Keratinocyte (primary cell): ENCODE results near the gene SULT2B1. TPM values are rescaled to one million over a fixed set of nuclear protein-coding genes. Genes with fewer than 3 reads are reported as not detected.

ENCODE experiments used
- DNase-seq: peaks from one replicate; pipeline ENCODE4 v3.0.0-alpha.2; 2011; ENCODE audit warnings: low read depth, missing footprints, low spot score
- FAIRE-seq: peaks from 2 replicates; lab custom pipeline; 2011; peaks lifted over from hg19 to GRCh38; lab: Jason Lieb, UNC
- H2AFZ ChIP-seq: 2 replicates; pipeline ENCODE4 v1.6.0; 2012; ENCODE audit warnings: low read length, control low read depth, inconsistent platforms; ENCODE audit not compliant: control insufficient read depth
- H3K27ac ChIP-seq: 2 replicates; pipeline ENCODE4 v1.5.1; 2011; ENCODE audit warnings: low read length; ENCODE audit not compliant: control insufficient read depth, insufficient read depth
- H3K27me3 ChIP-seq: 3 replicates; pipeline ENCODE4 v1.6.0; 2011; ENCODE audit warnings: low read length; ENCODE audit not compliant: control insufficient read depth, insufficient read depth; ENCODE audit errors: extremely low read depth
- H3K36me3 ChIP-seq, 2 experiments: 2 replicates in 1 of 2; 3 replicates in 1 of 2; pipeline ENCODE4 v1.5.1; 2011; ENCODE audit warnings: low read length in 2 of 2, mild to moderate bottlenecking in 1 of 2; ENCODE audit not compliant: control insufficient read depth in 2 of 2, insufficient read depth in 2 of 2; ENCODE audit errors: extremely low read depth in 1 of 2
- H3K4me1 ChIP-seq: 3 replicates; pipeline ENCODE4 v1.5.1; 2011; ENCODE audit warnings: low read length; ENCODE audit not compliant: control insufficient read depth, insufficient read depth; ENCODE audit errors: extremely low read depth
- H3K4me2 ChIP-seq: 3 replicates; pipeline ENCODE4 v1.6.0; 2011; ENCODE audit warnings: low read depth, low read length; ENCODE audit not compliant: control insufficient read depth, insufficient read depth; ENCODE audit errors: extremely low read depth
- H3K4me3 ChIP-seq, 3 experiments: fragments of 200-600 bp in 1 of 3; sonication (generic) in 1 of 3; 2 replicates in 2 of 3; 3 replicates in 1 of 3; pipeline ENCODE4 v1.5.1; 2011 to 2016; ENCODE audit warnings: low read length in 3 of 3, mild to moderate bottlenecking in 3 of 3, control low read depth in 2 of 3, inconsistent platforms in 1 of 3, low read depth in 1 of 3, mixed read lengths in 1 of 3, mixed run types in 1 of 3, moderate library complexity in 1 of 3; ENCODE audit not compliant: control insufficient read depth in 2 of 3, insufficient read depth in 2 of 3; ENCODE audit errors: extremely low read depth in 1 of 3
- H3K79me2 ChIP-seq: 2 replicates; pipeline ENCODE4 v1.6.0; 2012; ENCODE audit warnings: low read length; ENCODE audit not compliant: control insufficient read depth, insufficient read depth
- H3K9ac ChIP-seq: 3 replicates; pipeline ENCODE4 v1.6.0; 2011; ENCODE audit warnings: low read length; ENCODE audit not compliant: control insufficient read depth, insufficient read depth; ENCODE audit errors: extremely low read depth
- H3K9me1 ChIP-seq: 3 replicates; pipeline ENCODE4 v1.6.0; 2011; ENCODE audit warnings: low read length; ENCODE audit not compliant: control insufficient read depth, insufficient read depth; ENCODE audit errors: extremely low read depth
- H3K9me3 ChIP-seq: 2 replicates; pipeline ENCODE4 v1.5.1; 2012; ENCODE audit warnings: low read depth, low read length; ENCODE audit not compliant: control insufficient read depth
- H4K20me1 ChIP-seq: 3 replicates; pipeline ENCODE4 v1.6.0; 2011; ENCODE audit warnings: low read length; ENCODE audit not compliant: control insufficient read depth, insufficient read depth; ENCODE audit errors: extremely low read depth
- CTCF ChIP-seq, 3 experiments: IDR thresholded peaks in 1 of 3; conservative IDR thresholded peaks in 1 of 3; optimal IDR thresholded peaks in 1 of 3; 2 replicates in 2 of 3; 3 replicates in 1 of 3; pipeline versions ENCODE3 to v1.5.1; 2011; ENCODE audit warnings: low read length in 3 of 3, mild to moderate bottlenecking in 3 of 3, moderate library complexity in 2 of 3, control low read depth in 1 of 3, inconsistent platforms in 1 of 3; ENCODE audit not compliant: insufficient read depth in 2 of 3; ENCODE audit errors: extremely low read depth in 1 of 3
- EZH2 ChIP-seq: IDR thresholded peaks from one replicate; pipeline ENCODE4 v1.6.1; 2012; ENCODE audit warnings: inconsistent platforms, mild to moderate bottlenecking, low read length, moderate library complexity
- dilution Hi-C: fragments of 300-500 bp; cut with MboI; formaldehyde crosslinking; loops from one replicate; pipeline ENCODE4 v1.7.0; 2020; ENCODE audit warnings: low sequenced_read_pairs; ENCODE audit not compliant: extremely low pct_ligation_motif_present
- polyA plus RNA-seq, 5 experiments: library from polyadenylated mRNA; depleted of rRNA in 3 of 5; stranded (reverse) in 3 of 5; stranded (forward) in 1 of 5; unstranded in 1 of 5; fragments of >200 nt; gene quantifications; 1 replicate in 1 of 5; 2 replicates in 3 of 5; 3 replicates in 1 of 5; pipeline versions ENCODE4 v1.2.1 to v1.2.3, GENCODE V29; 2011 to 2012; ENCODE audit warnings: missing spikeins in 2 of 5, low read depth in 1 of 5, low replicate concordance in 1 of 5

Gene SULT2B1
- polyA plus RNA-seq, 1 donor (not counting 4 experiments of a cell fraction or from before 2014, with no cell fraction given) = 6.0 TPM

DNA sequence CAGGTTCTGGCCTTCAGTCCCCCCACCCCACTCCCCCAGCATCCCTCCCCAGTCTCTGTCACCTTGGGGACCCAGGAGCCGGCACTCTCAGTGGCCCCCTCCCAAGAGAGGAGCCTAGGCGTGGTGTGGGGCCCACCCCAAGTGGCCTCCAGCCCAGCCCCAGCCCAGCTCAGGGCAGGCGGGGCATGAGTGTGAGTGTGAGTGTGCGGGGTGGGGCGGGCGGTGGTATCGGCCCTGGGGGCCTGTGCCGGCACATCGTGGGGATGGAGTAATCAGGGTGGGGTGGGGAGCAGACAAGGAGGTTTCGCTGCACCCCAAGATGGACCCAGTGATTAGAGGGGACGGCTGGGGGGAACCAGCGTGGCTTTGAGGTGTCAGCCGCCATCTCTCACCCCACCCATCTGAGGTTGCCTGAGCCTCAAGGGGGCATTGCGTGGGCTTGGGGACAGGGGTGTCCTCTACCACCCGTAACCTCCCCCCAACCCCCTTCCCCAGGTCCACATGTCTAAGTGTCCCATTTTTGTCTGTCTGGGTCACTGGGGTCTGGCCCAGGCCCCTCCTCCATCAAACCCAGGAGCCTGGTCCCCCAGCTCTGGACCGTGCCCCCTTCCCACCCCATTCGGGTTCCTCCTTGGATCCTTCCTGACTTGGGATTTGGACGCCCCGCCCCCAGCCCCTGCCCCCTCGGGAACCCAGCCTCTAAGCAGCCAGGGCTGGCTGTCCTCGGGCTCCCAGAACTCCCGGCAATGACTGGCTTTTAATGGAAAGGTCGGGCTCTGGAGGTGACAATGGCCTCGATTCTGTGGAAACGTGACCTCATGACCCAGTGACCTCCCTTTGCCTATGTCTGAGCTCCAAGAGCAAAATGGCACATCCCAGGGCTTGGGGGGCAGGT lies 6.9 kb upstream of the SULT2B1 start:
- Histone ChIP-seq H3K36me3 (no peaks in the 10 kb centered on the region), H2AFZ (no peak overlapping the region), H3K27ac (no peak overlapping the region), H3K4me2 (no peak overlapping the region), H4K20me1 (no peaks in the 10 kb centered on the region), H3K27me3 (no peaks in the 10 kb centered on the region), H3K9ac (no peak overlapping the region), H3K4me1 (peaks cover 10% of the 10 kb centered on the region), H3K9me1 (no peaks in the 10 kb centered on the region), H3K4me3 (no peak overlapping the region), H3K9me3 (no peaks in the 10 kb centered on the region), H3K79me2 (no peaks in the 10 kb centered on the region)
- FAIRE-seq = no peak
- no peak for DNase-seq
- TF ChIP-seq CTCF (optimal IDR thresholded peaks at IDR 0.05 in 1 of 3, IDR thresholded peaks at IDR 0.05 in 1 of 3, conservative IDR thresholded peaks at IDR 0.05 in 1 of 3; ENCODE audit: extremely low read depth in 1 of 3, insufficient read depth in 2 of 3, low read length in 3 of 3) = no peak
- TF ChIP-seq EZH2 = no peak
- dilution Hi-C loops = no loop called here

GRCh38 chr19:48547722-48548121 lies 4.2 kb upstream of the SULT2B1 start:
- Histone ChIP-seq H3K4me2 (no peak overlapping the region), H3K36me3 (no peaks in the 10 kb centered on the region), H3K9ac (no peak overlapping the region), H3K27me3 (peaks cover 3% of the 10 kb centered on the region), H2AFZ (no peak overlapping the region), H3K4me1 (peaks cover 23% of the 10 kb centered on the region), H3K79me2 (no peaks in the 10 kb centered on the region), H3K9me3 (no peaks in the 10 kb centered on the region), H3K4me3 (no peak overlapping the region), H4K20me1 (no peaks in the 10 kb centered on the region), H3K27ac (no peak overlapping the region), H3K9me1 (no peaks in the 10 kb centered on the region)
- dilution Hi-C loops = no loop called here
- DNase-seq (no peak), FAIRE-seq (no peak)
- TF ChIP-seq EZH2 (no peak), CTCF (optimal IDR thresholded peaks at IDR 0.05 in 1 of 3, IDR thresholded peaks at IDR 0.05 in 1 of 3, conservative IDR thresholded peaks at IDR 0.05 in 1 of 3; ENCODE audit: extremely low read depth in 1 of 3, insufficient read depth in 2 of 3, low read length in 3 of 3) (no peak)
